Neural cell (in vitro differentiated cells): ENCODE results near the gene ATF7IP.

Experiments used
- CTCF ChIP-seq: fragments of 450-650 bp; IDR thresholded peaks from 2 replicates; pipeline ENCODE4 v1.5.1; 2014; ENCODE audit warnings: antibody characterized with exemption, mild to moderate bottlenecking, moderate library complexity; ENCODE audit not compliant: poor library complexity, severe bottlenecking
- TAF1 ChIP-seq: IDR thresholded peaks from 2 replicates; pipeline ENCODE4 v1.6.1; 2012; ENCODE audit warnings: low read depth

- TF ChIP-seq CTCF (no peak), TAF1 (no peak)
These were observed 3.8 kb downstream of the ATF7IP start for GRCh38 chr12:14369311-14369710.
